H7 (cell line): ENCODE results near the gene DNAJC2. TPM values are rescaled to one million over a fixed set of nuclear protein-coding genes. Genes with fewer than 3 reads are reported as not detected.
"Not testable (repeated sequence)": the region's sequence is repeated elsewhere in the genome, so short reads cannot be mapped to it uniquely, and the experiment has no call there.

ENCODE experiments used
- DNase-seq: peaks from one replicate; pipeline ENCODE4 v3.0.0; 2012
- H3K27me3 ChIP-seq: 2 replicates; pipeline ENCODE4 v1.6.0; 2011; ENCODE audit warnings: mild to moderate bottlenecking, low read length; ENCODE audit not compliant: control insufficient read depth, insufficient read depth
- H3K36me3 ChIP-seq: replicated peaks from 2 replicates; pipeline ENCODE4 v1.5.1; 2011; ENCODE audit warnings: low read length; ENCODE audit not compliant: control insufficient read depth, insufficient read depth
- H3K4me3 ChIP-seq: 2 replicates; pipeline ENCODE4 v1.5.1; 2011; ENCODE audit warnings: low read depth, mild to moderate bottlenecking, control low read depth, low read length, moderate library complexity; ENCODE audit not compliant: insufficient read depth
- total RNA-seq: library from RNA; depleted of rRNA; stranded (reverse); fragments of >200 nt; shearing (Covaris generic); gene quantifications from 2 replicates; pipeline ENCODE4 v1.2.3, GENCODE V29; 2014; rRNA removed

Gene DNAJC2
- total RNA-seq, 1 experiment from 2014 or later = 27.1 TPM

- DNase-seq, H3K36me3 ChIP-seq, H3K27me3 ChIP-seq, H3K4me3 ChIP-seq: not testable (repeated sequence)
These were observed 80.5 kb downstream of the DNAJC2 start for GRCh38 chr7:103264054-103264453.

Other genes with a start within 250 kb of the DNAJC2 start
- 1.6 and 1.9 TPM in 2 replicates for gene NAPEPLD, start 195.7 kb downstream of the DNAJC2 start, total RNA-seq
- 99.9 and 123 TPM in 2 replicates for gene PMPCB, start 47.3 kb downstream of the DNAJC2 start, total RNA-seq
- gene PSMC2, start 2.9 kb upstream of the DNAJC2 start, total RNA-seq = 138 and 151 TPM in 2 replicates
- gene SLC26A5, start 101.4 kb upstream of the DNAJC2 start, total RNA-seq = not detected in 2 replicates